Right atrium auricular region (tissue), 2 donors: ENCODE measurements around the gene PDIK1L. TPM values are rescaled to one million over a fixed set of nuclear protein-coding genes. Genes with fewer than 3 reads are reported as not detected.

Source experiments
- DNase-seq: peaks from one replicate; pipeline ENCODE4 v3.0.0-alpha.2; 2019; ENCODE audit warnings: low spot score
- H3K27ac ChIP-seq, 2 donors: fragments of 200-600 bp; sonication (generic); 1 replicate in 1 of 2; 2 replicates in 1 of 2; pipeline ENCODE4 v1.5.1; 2016 to 2019
- H3K27me3 ChIP-seq, 2 donors: fragments of 200-600 bp; sonication (generic); one replicate each; pipeline versions ENCODE4 v1.5.1 to v1.6.0; 2017 to 2019
- H3K36me3 ChIP-seq: fragments of 200-600 bp; sonication (generic); one replicate; pipeline ENCODE4 v1.5.1; 2016
- H3K4me1 ChIP-seq, 2 donors: fragments of 200-600 bp; sonication (generic); one replicate each; pipeline versions ENCODE4 v1.5.1 to v1.6.0; 2017 to 2019
- H3K4me3 ChIP-seq, 2 donors: fragments of 200-600 bp; sonication (generic); 1 replicate in 1 of 2; 2 replicates in 1 of 2; pipeline ENCODE4 v1.5.1; 2017 to 2019; ENCODE audit warnings: mild to moderate bottlenecking in 1 of 2, moderate library complexity in 1 of 2
- H3K9me3 ChIP-seq, 2 donors: fragments of 200-600 bp; sonication (generic); one replicate each; pipeline ENCODE4 v1.5.1; 2019
- CTCF ChIP-seq, 2 donors: fragments of 200-600 bp; sonication (generic); IDR thresholded peaks; one replicate each; pipeline ENCODE4 v1.5.1; 2019; ENCODE audit warnings: antibody characterized with exemption in 2 of 2
- total RNA-seq, 2 donors: library from RNA; depleted of rRNA; stranded (reverse); fragments of >200 nt; gene quantifications; one replicate each; pipeline ENCODE4 v1.1.0, GENCODE V29; 2016

Gene PDIK1L
- total RNA-seq, 2 donors from 2014 or later, result 3.0 to 3.4 TPM

- DNase-seq, result no peak
- no peak overlapping the region for H3K4me3 ChIP-seq
- no peaks in the 10 kb centered on the region for H3K9me3 ChIP-seq
- H3K27ac ChIP-seq, result no peak overlapping the region
- no peak for TF ChIP-seq CTCF (IDR thresholded peaks at IDR 0.05)
- no peaks in the 10 kb centered on the region for H3K27me3 ChIP-seq
- no peaks in the 10 kb centered on the region for H3K36me3 ChIP-seq
- peaks cover 0 to 7% of the 10 kb centered on the region in 2 donors for H3K4me1 ChIP-seq
Observed at GRCh38 chr1:26145960-26146294, 34.3 kb downstream of the PDIK1L start.

GRCh38 chr1:26148887-26149286 lies 37.3 kb downstream of the PDIK1L start:
- H3K27ac ChIP-seq, result no peak overlapping the region
- peaks cover 0 to 7% of the 10 kb centered on the region in 2 donors for H3K4me1 ChIP-seq
- TF ChIP-seq CTCF (IDR thresholded peaks at IDR 0.05), result no peak
- H3K27me3 ChIP-seq, result no peaks in the 10 kb centered on the region
- no peak overlapping the region for H3K4me3 ChIP-seq
- peak; percentile 7 for DNase-seq
- no peaks in the 10 kb centered on the region for H3K36me3 ChIP-seq
- H3K9me3 ChIP-seq, result no peaks in the 10 kb centered on the region

- TF ChIP-seq CTCF (IDR thresholded peaks at IDR 0.05), result no peak
- H3K36me3 ChIP-seq, result no peaks in the 10 kb centered on the region
- no peaks in the 10 kb centered on the region for H3K9me3 ChIP-seq
- H3K27me3 ChIP-seq, result no peaks in the 10 kb centered on the region
- H3K4me1 ChIP-seq, result peaks cover 0 to 34% of the 10 kb centered on the region in 2 donors
- no peak overlapping the region for H3K4me3 ChIP-seq
- no peak for DNase-seq
- no peak overlapping the region for H3K27ac ChIP-seq
Observed at GRCh38 chr1:26153966-26154532, 42.4 kb downstream of the PDIK1L start.

- H3K9me3 ChIP-seq, result no peaks in the 10 kb centered on the region
- DNase-seq, result no peak
- H3K27me3 ChIP-seq, result no peaks in the 10 kb centered on the region
- no peak overlapping the region for H3K4me3 ChIP-seq
- H3K4me1 ChIP-seq, result peaks cover 0 to 41% of the 10 kb centered on the region in 2 donors
- H3K36me3 ChIP-seq, result no peaks in the 10 kb centered on the region
- no peak for TF ChIP-seq CTCF (IDR thresholded peaks at IDR 0.05)
- peak overlapping the region; percentile 13 to 21 for H3K27ac ChIP-seq
Observed at GRCh38 chr1:26154750-26155149, 43.1 kb downstream of the PDIK1L start.

GRCh38 chr1:26155370-26156284 lies 44.0 kb downstream of the PDIK1L start:
- no peak for TF ChIP-seq CTCF (IDR thresholded peaks at IDR 0.05)
- Histone ChIP-seq H3K27ac (peak overlapping the region; percentile 60 to 69), H3K36me3 (no peaks in the 10 kb centered on the region), H3K4me1 (peaks cover 0 to 46% of the 10 kb centered on the region in 2 donors), H3K9me3 (no peaks in the 10 kb centered on the region), H3K27me3 (no peaks in the 10 kb centered on the region), H3K4me3 (peak overlapping the region; percentile 23 to 35)
- no peak for DNase-seq
